ENCODE measurements around the gene GYPA.
"Not testable (repeated sequence)": the region's sequence is repeated elsewhere in the genome, so short reads cannot be mapped to it uniquely, and the experiment has no call there.

GYPA gene

DNA sequence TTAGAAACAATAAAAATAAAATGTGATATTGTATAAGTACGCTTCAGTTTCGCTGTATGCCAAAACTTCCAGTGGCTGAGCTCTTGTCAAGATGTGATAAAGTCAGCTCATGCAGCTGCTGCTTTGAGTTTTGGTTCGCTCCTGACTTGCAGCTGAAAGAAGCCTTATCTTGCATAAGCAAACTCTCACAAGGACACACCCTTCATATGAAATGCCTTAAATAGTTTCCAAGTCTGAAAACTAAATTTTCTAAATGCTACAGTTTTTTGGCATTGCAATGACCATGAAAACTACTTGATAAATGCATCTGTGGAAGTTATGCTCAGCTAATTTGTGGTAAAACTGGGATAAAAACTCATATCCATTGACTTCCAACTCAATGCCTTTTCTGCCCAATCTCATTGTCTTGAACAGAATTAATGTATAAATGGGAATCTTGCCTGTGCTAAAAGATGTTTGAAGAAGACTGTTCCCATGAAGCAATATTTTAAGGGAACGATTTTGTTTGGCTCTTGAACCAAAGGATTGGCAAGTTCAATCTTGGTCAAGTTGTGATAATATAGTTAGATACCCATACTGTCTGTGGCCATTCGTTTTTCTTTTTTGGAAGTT lies 11.7 kb downstream of the GYPA start:
- not testable (repeated sequence) for DNase-seq

GRCh38 chr4:144125109-144125508 lies 15.4 kb downstream of the GYPA start:
- not testable (repeated sequence) for DNase-seq

DNA sequence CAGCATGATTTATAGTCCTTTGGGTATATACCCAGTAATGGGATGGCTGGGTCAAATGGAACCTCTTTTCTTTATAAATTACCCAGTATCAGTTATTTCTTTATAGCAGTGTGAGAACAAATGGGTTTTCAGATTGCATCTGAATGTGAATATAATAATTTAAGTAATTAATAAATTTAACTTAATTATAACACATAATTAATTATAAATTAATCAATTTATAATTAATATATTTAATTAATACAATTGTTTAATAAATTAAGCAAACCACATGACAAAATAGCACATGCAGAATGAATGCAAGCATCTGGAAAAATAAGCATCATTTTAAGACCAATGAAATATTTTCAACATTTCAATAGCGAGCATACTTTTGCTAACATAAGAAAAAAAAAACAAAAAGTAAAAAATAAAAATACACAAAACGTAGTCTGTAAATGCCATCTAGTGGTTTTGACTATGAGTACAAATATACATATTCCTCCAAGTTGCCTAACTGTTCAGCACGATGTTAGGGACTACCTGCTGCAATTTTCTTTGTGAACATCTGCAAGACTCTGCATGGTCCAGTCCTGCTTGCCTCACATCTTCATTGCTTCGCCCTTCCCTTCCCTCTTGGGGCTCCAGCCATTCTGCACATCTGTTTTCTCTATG lies 16.4 kb downstream of the GYPA start:
- not testable (repeated sequence) for DNase-seq

- not testable (repeated sequence) for DNase-seq
Observed at GRCh38 chr4:144123269-144123668, 17.2 kb downstream of the GYPA start.

GRCh38 chr4:144119752-144120151 lies 20.8 kb downstream of the GYPA start:
- not testable (repeated sequence) for DNase-seq

GRCh38 chr4:144115519-144115918 lies 25.0 kb downstream of the GYPA start:
- no peak for DNase-seq

DNA sequence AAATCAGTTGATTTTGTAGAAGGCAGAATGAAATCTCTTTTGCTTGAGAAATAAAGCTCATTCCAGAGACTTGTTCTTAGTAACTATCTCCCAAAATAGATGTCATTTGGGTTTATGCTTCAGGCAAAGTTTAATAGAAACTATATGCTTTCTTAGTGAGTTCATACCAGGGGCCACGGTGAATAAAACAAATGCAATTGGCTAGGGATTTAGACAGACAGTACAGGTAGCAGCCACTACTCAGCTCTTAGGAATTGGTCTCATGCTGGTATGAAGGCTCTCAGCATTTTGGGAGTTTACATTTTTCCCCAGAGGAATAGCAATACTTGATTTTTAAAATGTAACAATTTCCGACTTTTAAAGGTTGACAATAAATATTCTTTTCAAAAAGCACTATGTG lies 27.0 kb downstream of the GYPA start:
- no peak for DNase-seq

DNA sequence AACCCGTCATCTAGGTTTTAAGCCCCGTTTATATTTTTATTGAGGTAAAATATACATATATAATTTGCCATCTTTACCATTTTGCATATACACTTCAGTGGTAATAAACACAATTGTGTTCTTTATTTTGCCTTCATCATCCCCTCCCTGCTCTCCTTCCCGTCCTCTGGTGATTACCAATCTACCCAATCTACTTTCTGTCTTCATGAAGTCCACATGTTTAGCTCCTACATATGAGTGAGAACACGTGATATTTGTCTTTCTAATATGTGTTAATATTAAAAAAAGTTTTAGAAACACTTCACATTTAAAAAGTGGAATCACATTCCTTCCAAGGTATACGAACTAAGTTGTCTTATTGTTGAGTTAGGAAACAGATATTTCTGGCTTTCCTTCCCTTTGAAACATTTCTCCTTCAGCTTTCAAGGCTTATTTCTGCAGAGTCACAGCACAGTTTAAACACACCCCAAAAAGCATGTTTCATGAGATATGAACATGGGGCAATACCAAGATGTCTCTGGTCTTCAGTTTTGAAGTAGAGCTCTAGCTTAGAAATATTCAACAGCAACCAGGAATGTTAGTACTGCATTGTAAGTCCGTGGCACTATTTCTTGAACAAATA lies 35.9 kb downstream of the GYPA start:
- no peak for DNase-seq

DNA sequence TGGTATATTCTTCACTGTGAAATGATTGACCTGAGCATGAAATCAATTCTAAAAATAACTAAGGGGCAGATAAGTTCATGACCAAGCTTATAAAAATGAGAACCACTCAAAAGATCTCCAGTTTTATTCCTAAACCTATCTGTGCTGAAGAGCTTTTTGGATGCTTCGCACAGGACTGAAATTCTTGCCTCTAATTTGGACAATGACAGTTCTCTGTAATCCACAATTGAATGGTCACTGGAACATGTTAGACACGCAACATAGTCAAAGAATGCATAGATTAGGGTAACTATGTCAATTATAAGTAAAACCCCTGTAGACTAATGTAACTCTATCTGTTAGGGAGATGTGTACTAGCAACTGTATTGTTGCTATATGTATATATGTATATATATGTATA lies 42.7 kb downstream of the GYPA start:
- not testable (repeated sequence) for DNase-seq

DNA sequence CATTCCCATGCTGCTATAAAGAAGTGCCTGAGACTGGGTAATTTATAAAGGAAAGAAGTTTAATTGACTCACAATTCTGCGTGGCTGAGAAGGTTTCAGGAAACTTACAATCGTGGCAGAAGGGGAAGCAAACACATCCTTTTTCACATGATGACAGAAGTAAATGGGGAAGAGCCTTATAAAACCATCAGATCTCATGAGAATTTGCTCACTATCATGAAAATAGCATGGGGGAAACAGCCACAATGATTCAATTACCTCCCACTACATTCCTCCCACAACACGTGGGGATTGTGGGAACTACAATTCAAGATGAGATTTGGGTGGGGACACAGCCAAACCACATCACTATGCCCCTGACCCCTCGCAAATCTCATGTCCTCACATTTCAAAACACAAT lies 46.5 kb downstream of the GYPA start:
- DNase-seq: not testable (repeated sequence)

DNA sequence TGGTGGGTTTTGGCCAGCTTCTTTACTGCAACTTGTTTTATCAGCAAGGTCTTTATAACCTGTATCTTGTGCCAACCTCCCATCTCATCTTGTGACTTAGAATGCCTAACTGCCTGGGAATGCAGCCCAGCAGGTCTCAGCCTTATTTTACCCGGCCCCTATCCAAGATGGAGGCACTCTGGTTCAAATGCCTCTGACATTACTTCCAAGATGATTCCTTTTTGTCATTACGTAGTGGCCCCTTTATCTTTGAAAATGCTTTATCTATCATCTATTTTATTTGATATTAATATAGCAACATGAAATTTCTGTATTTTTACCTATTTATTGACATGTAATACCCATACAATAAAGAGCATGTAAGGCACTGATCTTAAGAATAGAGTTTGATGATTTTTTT lies 49.3 kb downstream of the GYPA start:
- DNase-seq: not testable (repeated sequence)

DNA sequence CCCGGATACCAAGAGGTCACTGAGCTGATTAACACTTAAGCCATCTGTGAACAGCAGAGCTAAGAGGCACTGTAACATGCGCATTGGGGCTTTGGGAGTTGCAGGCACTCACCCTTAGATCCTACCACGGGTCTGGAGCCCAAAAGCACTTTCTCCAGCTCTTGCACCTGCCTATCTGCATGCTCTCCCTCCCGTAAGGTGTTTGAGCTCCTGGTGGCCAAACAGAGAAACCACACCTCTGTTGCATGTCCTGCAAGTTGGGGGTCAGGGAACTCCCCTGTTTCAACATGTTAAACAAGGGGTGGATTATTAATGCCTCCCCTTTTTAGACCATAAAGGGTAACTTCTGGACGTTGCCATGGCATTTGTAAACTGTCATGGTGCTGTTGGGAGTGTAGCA lies 49.8 kb downstream of the GYPA start:
- no peak for DNase-seq

- DNase-seq: not testable (repeated sequence)
Observed at GRCh38 chr4:144082053-144082452, 58.5 kb downstream of the GYPA start.

GRCh38 chr4:144080135-144080534 lies 60.4 kb downstream of the GYPA start:
- DNase-seq: not testable (repeated sequence)

GRCh38 chr4:144078746-144079145 lies 61.8 kb downstream of the GYPA start:
- DNase-seq: not testable (repeated sequence)

DNA sequence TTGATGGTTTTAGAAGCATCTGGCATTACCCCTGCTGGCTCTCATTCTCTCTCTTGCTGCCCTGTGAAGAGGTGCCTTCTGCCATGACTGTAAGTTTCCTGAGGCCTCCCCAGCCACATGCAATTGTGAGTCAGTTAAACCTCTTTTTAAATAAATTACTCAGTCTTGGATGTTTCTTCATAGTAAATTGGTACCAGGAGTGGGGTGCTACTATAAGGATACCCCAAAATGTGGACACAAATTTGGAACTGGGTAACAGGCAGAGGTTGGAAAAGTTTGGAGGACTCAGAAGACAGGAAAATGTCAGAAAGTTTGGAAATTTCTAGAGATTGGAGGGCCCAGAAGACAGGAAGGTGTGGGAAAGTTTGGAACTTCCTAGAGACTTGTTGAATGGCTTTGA lies 79.0 kb downstream of the GYPA start:
- not testable (repeated sequence) for DNase-seq

DNA sequence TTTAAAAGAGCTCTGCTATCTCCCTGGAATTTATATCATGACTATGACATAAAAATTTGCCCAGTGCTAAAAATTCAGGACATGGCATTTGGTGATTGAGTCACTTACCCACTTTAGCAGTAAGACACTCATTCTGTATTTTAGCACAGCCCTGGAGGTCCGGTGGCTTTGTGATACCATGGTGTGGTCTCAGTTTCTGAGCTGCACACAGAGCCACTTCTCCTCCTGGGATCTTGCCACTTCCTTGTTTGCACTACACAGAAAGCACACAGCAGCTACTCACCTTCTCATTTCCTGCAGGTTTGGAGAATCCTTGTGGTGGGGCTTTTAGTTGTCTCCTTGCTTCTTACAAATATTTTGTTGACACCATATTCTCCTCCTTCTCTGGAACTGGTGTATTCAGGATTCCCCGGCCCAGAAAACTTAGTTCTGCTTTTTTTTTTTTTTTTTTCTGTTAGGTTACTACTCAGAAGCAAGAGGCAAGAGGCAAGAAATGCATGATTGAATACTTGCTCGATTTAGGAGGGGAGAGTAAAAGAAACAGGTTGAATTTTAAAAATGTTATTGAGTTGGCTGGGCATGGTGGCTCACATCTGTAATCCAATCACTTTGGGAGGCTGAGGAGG lies 80.2 kb downstream of the GYPA start:
- DNase-seq: not testable (repeated sequence)

All from activated CD8-positive, alpha-beta memory T cell treated with anti-CD3 and anti-CD28 coated beads, Interleukin-2, amount 50 U/mL, for 4 hours (primary cell).